MM.1S (cell line): Measurements from ENCODE around the gene AFG1L.

Source experiments
- CTCF ChIP-seq: fragments of 300-600 bp; sonication (generic); IDR thresholded peaks from 2 replicates; pipeline ENCODE4 v1.5.1; 2016; ENCODE audit warnings: antibody characterized with exemption, low read length, mixed read lengths
- EZH2 ChIP-seq: fragments of 300-600 bp; sonication (generic); optimal IDR thresholded peaks from 2 replicates; pipeline ENCODE3; 2017; ENCODE audit warnings: low read depth, mild to moderate bottlenecking, antibody characterized with exemption, low read length, mixed read lengths
- EZH2phosphoT487 ChIP-seq: fragments of 300-600 bp; sonication (generic); IDR thresholded peaks from 2 replicates; pipeline ENCODE4 v1.6.1; 2018; ENCODE audit warnings: antibody characterized with exemption, low read length

DNA sequence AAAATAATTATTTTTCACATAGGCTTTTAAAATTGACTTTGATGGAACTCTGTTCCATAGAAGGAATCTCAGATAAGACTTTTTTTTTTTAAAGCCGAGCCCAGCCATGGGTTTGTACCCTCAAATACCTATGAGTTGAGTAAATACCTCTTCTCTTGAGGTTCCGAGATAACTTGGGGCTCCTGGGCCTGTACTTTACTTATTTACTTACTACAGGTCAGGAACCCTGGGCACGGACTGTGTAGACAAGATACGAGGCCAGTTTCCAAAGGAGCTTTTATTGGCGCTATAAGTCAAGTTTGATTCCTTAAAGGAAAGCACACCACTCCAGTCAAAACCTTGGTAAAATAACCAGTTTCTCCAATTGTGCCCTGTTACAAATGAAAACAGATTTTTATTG lies 7.5 kb downstream of the AFG1L start:
- TF ChIP-seq CTCF (no peak), EZH2 (no peak), EZH2phosphoT487 (no peak)
